DOHH2 (cell line): Measurements from ENCODE around the gene SF3B3.

Experiments used
- H3F3A ChIP-seq: fragments of 200-600 bp; sonication (generic), shearing (Covaris generic); 2 replicates; pipeline ENCODE4 v1.6.0; 2016; ENCODE audit warnings: antibody characterized with exemption, mild to moderate bottlenecking; ENCODE audit not compliant: control insufficient read depth, insufficient read depth
- H3K27ac ChIP-seq: fragments of 200-600 bp; sonication (generic); 2 replicates; pipeline ENCODE4 v1.5.1; 2014; ENCODE audit warnings: low read depth, mild to moderate bottlenecking, low read length, moderate library complexity
- H3K27me3 ChIP-seq: fragments of 200-600 bp; sonication (generic); 2 replicates; pipeline ENCODE4 v1.6.1; 2014; ENCODE audit warnings: mild to moderate bottlenecking, low read length, mixed read lengths; ENCODE audit not compliant: control insufficient read depth
- H3K36me3 ChIP-seq: fragments of 200-600 bp; sonication (generic); 2 replicates; pipeline ENCODE4 v1.6.1; 2014; ENCODE audit warnings: mild to moderate bottlenecking, low read length, moderate library complexity, mixed read lengths; ENCODE audit not compliant: control insufficient read depth
- H3K4me1 ChIP-seq: fragments of 200-600 bp; sonication (generic); 2 replicates; pipeline ENCODE4 v1.6.1; 2014; ENCODE audit warnings: mild to moderate bottlenecking, low read length, mixed read lengths; ENCODE audit not compliant: control insufficient read depth
- H3K4me2 ChIP-seq: fragments of 200-600 bp; sonication (generic); 2 replicates; pipeline ENCODE4 v1.6.0; 2014; ENCODE audit warnings: mild to moderate bottlenecking, low read length, moderate library complexity
- H3K4me3 ChIP-seq: fragments of 200-600 bp; sonication (generic); 2 replicates; pipeline ENCODE4 v1.5.1; 2014; ENCODE audit warnings: mild to moderate bottlenecking, low read length, mixed read lengths
- H3K79me2 ChIP-seq: fragments of 200-600 bp; sonication (generic); 2 replicates; pipeline ENCODE4 v1.6.1; 2014; ENCODE audit warnings: mild to moderate bottlenecking, low read length, mixed read lengths; ENCODE audit not compliant: control insufficient read depth
- H3K9me2 ChIP-seq: fragments of 200-600 bp; sonication (generic); replicated peaks from 2 replicates; pipeline ENCODE4 v1.6.1; 2014; ENCODE audit warnings: mild to moderate bottlenecking, low read length, mixed read lengths; ENCODE audit not compliant: control insufficient read depth
- H3K9me3 ChIP-seq: fragments of 200-600 bp; sonication (generic); 2 replicates; pipeline ENCODE4 v1.6.1; 2014; ENCODE audit warnings: antibody characterized with exemption, low read length, mixed read lengths; ENCODE audit not compliant: control insufficient read depth, insufficient read depth
- H4K20me1 ChIP-seq: fragments of 200-600 bp; sonication (generic); 2 replicates; pipeline ENCODE4 v1.6.0; 2014; ENCODE audit warnings: low read depth, mild to moderate bottlenecking, antibody characterized with exemption, low read length, moderate library complexity; ENCODE audit not compliant: control insufficient read depth, insufficient read depth
- EZH2phosphoT487 ChIP-seq: fragments of 200-600 bp; sonication (generic); IDR thresholded peaks from 2 replicates; pipeline ENCODE4 v1.6.1; 2017; ENCODE audit warnings: borderline replicate concordance, mild to moderate bottlenecking, antibody characterized with exemption, low read length, moderate library complexity, mixed read lengths
- TF ChIP-seq, protein P1 (sequence below): fragments of 200-600 bp; sonication (generic); IDR thresholded peaks from one replicate; pipeline ENCODE4 v1.5.1; 2014; ENCODE audit warnings: antibody characterized with exemption, mild to moderate bottlenecking, low read depth, low read length; ENCODE audit not compliant: poor library complexity, severe bottlenecking

Gene SF3B3

GRCh38 chr16:70579648-70580630, 56.3 kb downstream of the SF3B3 start:
- no peak overlapping the region for H3K27ac ChIP-seq
- H3F3A ChIP-seq: peaks cover 18% of the 10 kb centered on the region
- H3K4me2 ChIP-seq: no peak overlapping the region
- H3K36me3 ChIP-seq: no peaks in the 10 kb centered on the region
- H3K4me3 ChIP-seq: no peak overlapping the region
- H4K20me1 ChIP-seq: no peaks in the 10 kb centered on the region
- no peaks in the 10 kb centered on the region for H3K4me1 ChIP-seq
- no peak for TF ChIP-seq EZH2phosphoT487
- TF ChIP-seq, protein P1, sequence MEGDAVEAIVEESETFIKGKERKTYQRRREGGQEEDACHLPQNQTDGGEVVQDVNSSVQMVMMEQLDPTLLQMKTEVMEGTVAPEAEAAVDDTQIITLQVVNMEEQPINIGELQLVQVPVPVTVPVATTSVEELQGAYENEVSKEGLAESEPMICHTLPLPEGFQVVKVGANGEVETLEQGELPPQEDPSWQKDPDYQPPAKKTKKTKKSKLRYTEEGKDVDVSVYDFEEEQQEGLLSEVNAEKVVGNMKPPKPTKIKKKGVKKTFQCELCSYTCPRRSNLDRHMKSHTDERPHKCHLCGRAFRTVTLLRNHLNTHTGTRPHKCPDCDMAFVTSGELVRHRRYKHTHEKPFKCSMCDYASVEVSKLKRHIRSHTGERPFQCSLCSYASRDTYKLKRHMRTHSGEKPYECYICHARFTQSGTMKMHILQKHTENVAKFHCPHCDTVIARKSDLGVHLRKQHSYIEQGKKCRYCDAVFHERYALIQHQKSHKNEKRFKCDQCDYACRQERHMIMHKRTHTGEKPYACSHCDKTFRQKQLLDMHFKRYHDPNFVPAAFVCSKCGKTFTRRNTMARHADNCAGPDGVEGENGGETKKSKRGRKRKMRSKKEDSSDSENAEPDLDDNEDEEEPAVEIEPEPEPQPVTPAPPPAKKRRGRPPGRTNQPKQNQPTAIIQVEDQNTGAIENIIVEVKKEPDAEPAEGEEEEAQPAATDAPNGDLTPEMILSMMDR: no peak
- H3K27me3 ChIP-seq: peaks cover 6% of the 10 kb centered on the region; the same call in 1 of the 2 replicates
- no peaks in the 10 kb centered on the region for H3K9me3 ChIP-seq
- no peaks in the 10 kb centered on the region for H3K79me2 ChIP-seq
- no peaks in the 10 kb centered on the region for H3K9me2 ChIP-seq

- Histone ChIP-seq H3K4me3 (no peak overlapping the region), H3K4me2 (no peak overlapping the region), H3K4me1 (no peaks in the 10 kb centered on the region), H3K79me2 (no peaks in the 10 kb centered on the region), H3F3A (no peaks in the 10 kb centered on the region), H3K36me3 (no peaks in the 10 kb centered on the region), H3K9me2 (no peaks in the 10 kb centered on the region), H3K27me3 (peaks cover 6% of the 10 kb centered on the region; the same call in 1 of the 2 replicates), H3K9me3 (no peaks in the 10 kb centered on the region), H4K20me1 (no peaks in the 10 kb centered on the region), H3K27ac (no peak overlapping the region)
- TF ChIP-seq EZH2phosphoT487: no peak
- TF ChIP-seq, protein P1: peak; percentile 53
Observed at GRCh38 chr16:70582280-70582978, 58.8 kb downstream of the SF3B3 start.

GRCh38 chr16:70586731-70587130, 63.1 kb downstream of the SF3B3 start:
- no peaks in the 10 kb centered on the region for H3K4me1 ChIP-seq
- H3K79me2 ChIP-seq: no peaks in the 10 kb centered on the region
- H3F3A ChIP-seq: no peaks in the 10 kb centered on the region
- TF ChIP-seq, protein P1: no peak
- TF ChIP-seq EZH2phosphoT487: no peak
- H3K4me3 ChIP-seq: no peak overlapping the region
- H3K4me2 ChIP-seq: no peak overlapping the region
- H3K27me3 ChIP-seq: 0 out of 2 replicates have a peak, but pooled peaks cover 6% of the 10 kb centered on the region
- no peaks in the 10 kb centered on the region for H3K9me2 ChIP-seq
- no peaks in the 10 kb centered on the region for H4K20me1 ChIP-seq
- no peaks in the 10 kb centered on the region for H3K9me3 ChIP-seq
- no peaks in the 10 kb centered on the region for H3K36me3 ChIP-seq
- no peak overlapping the region for H3K27ac ChIP-seq
